ENCODE results near the gene COL8A1.

- TF ChIP-seq CTCF (IDR thresholded peaks at IDR 0.05) (no peak), POLR2AphosphoS5 (IDR thresholded peaks at IDR 0.05) (no peak), POLR2A (IDR thresholded peaks at IDR 0.05; ENCODE audit: low read depth) (no peak)
Measured at GRCh38 chr3:99836681-99837080, 198.3 kb downstream of the COL8A1 start.

Measured in esophagus muscularis mucosa (tissue), 3 donors.